Hepatic stellate cell (primary cell): ENCODE data around the gene BST2.

Experiments used
- DNase-seq: peaks from one replicate; pipeline ENCODE4 v3.0.0; 2011; ENCODE audit warnings: low spot score

Gene BST2, protein sequence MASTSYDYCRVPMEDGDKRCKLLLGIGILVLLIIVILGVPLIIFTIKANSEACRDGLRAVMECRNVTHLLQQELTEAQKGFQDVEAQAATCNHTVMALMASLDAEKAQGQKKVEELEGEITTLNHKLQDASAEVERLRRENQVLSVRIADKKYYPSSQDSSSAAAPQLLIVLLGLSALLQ

DNA sequence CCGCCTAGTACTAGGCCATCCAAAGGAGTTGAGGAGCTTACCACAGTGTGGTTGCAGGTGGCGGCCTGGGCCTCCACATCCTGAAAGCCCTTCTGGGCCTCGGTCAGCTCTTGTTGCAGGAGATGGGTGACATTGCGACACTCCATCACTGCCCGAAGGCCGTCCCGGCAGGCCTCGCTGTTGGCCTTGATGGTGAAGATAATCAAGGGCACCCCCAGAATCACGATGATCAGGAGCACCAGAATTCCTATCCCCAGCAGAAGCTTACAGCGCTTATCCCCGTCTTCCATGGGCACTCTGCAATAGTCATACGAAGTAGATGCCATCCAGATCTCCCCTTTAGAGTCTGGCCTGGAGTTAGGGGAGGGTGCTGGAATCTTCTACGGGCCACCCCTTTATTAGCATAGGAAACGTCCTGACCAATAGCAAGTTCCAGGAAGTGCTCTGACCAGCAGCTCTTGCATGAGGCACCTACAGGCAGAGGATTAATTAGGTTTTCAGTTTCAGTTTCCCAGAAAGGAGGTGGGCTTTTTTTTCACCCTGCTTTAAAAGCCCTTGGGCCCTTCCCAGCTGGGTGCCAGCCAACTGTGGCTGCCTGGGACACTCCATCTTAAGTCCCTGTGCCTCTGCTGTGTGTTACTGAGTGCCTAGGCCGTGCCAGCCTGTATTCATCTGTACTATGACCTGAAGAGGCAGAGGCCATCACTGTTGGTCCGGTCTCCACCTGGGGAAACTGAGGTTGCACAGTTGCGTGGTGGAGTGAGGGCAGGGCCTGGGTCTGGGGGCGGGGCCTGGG, at the start of gene BST2:
TSS of gene BST2 (minus strand) at position 381 of the 796 bp plus-strand sequence. CDS start at position 326, 55 bp downstream.
- peak; percentile 86 for DNase-seq

DNA sequence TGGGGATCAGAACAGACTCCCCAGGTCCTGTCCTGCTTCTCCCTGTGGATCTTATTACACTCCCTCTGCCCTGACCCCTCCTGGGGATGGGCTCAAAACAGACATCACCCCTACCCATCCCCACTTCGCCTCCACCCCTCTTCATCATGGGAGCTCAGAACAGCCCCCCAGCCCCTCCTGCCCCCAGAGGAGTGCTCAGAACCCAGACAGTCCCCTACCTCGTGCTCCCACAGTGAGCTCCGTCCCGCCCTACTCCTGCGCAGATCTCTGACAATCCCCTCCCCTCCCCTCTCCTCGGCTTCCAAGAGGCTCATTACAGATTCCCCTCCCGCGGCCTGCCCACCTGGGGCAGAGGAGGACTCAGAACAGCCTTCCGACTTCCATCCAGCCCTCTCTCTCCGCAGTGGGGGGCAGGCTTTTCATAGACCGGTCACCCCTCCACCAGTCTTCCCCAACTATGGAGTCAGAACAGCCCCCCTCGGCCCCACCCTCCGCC, 49.2 kb upstream of the BST2 start:
- no peak for DNase-seq

DNA sequence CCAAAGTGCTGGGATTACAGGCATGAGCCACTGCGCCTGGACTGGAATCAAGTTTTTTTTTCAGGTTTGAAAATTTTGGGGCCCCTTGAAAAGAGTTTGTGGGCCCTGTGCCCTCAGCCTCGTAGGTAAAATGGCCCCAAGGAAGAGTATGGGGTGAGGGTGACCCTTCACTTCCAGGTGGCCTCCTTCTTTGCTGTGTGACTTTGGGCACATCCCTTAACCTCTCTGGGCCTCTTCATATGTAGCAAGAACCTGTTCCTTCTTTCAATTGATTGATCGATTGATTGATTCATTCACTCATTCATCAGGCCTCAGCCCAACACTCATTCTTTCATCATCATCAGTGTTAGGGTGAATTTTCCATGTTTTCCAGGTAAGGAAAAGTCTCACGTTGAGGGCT, 46.4 kb upstream of the BST2 start:
- DNase-seq: no peak

DNA sequence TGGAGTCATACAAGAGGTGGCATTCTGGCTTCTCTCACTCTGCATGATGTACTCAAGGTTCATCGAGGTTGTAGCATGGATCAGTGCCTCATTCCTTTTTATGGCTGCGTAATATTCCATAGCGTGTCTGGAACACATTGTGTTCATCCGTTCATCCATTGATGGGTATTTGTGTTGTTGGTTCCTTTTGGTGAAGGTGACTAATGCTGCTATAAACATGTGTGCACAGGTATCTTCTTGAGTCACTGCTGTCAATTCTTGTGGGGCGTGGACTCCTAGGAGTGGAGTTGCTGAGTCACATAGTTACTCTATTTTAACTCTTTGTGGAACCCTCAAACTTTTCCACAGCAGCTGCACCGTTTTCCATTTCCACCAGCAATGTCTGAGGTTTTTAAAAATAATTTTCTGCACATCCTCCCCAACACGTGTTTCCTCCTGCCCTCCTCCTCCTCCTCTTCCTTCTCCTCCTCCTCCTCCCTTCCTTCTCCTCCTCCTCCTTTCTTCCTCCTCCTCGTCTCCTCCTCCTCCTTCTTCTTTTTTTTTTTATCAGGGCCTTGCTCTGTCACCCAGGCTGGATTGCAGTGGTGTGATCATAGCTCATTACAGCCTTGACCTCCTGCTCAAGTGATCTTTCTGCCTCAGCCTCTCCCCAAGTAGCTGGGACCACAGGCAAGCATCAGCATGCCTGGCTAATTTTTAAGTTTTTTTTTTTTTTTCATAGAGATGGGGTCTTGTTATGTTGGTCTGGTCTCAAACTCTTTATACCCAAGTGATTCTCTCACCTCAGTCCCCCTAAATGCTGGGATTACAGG, 45.0 kb upstream of the BST2 start:
- no peak for DNase-seq

DNA sequence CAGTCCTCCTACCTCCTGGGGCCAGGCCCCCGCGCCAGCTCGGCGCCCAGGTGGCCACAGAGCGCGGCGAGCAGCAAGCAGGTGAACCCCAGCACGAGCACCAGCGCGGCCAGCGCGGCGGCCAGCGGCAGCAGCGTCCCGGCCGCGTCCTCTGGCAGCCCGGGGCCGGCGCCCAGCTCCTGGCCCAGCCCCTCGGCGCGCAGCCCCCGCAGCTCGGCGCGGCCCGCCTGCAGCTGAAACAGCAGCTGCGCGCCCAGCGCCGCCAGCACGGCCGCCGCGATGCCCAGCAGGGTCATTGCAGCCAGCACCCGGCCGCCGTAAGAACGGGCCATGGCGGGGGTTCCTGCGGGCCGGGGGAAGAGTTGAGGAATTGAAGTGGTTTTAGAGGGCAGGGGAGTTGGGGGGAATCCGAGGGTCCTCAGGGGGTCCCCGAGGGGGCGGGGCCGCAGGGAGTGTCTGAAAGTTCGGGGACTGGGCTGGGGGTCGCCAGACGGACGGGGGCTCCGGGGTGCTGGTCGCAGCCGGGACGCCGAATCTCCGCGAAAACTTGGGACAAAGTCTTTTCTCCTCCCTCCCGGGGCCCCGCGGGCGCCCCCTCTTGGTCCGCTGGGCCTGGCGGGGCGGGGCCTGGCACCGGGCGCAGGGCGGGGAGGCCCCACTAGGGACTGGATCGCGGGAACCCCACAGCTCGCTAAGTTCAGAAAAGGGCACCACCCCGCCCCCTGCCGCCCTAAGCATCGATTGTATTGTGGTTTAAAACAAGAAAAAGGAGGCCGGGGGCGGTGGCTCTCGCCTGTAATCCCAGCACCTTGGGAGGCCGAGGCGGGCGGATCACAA, 42.9 kb upstream of the BST2 start, which contains the start of gene TMEM221:
TSS of gene TMEM221 (minus strand) at position 538 of the 837 bp plus-strand sequence. CDS start at position 332, 206 bp downstream.
- DNase-seq: peak; percentile 72

DNA sequence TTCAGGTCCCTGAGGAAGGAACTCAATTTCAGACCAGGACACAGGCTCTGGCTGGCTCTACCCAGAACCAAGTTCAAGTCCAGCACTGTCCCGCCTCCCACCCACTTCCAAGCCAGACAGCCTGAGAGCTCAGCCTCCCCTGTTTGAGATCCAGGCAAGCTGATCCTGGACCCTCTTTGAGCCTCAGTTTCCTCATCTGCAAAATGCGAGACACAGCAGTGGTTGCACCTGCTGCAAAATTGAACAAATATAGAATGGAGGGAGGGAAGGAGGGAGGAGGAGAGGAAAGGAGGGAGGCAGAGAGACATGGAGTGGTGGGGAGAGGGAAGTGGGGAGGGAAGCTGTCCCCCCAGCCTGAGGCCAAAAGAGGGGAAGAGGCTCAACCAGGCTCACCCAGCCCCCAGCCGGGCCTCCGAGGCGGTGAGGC, 42.3 kb upstream of the BST2 start:
- no peak for DNase-seq

DNA sequence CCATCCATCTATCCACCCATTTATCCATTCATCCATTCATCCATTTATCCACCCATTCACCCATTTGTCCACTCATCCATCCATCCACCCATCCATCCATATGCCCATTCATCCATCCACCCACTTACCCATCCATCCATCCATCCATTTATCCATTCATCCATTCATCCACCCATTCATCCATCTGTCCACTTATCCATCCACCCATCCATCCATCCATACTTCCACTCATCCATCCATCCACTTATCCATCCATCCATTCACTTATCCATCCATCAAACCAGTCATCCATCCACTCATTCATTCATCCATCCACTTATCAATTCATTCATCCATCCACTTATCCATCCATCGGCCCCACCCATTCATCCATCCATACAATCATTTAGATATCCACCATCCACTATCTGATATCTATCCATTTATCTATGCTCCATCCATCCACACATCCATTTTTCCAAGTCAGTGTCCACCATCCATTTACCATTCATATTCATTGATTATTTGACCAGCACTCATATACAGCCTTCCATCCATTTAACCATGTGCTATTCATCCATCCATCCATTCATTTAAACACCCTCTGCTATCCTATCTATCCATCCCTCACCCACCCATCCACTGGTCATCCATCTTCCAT, 40.2 kb upstream of the BST2 start:
- DNase-seq: no peak

DNA sequence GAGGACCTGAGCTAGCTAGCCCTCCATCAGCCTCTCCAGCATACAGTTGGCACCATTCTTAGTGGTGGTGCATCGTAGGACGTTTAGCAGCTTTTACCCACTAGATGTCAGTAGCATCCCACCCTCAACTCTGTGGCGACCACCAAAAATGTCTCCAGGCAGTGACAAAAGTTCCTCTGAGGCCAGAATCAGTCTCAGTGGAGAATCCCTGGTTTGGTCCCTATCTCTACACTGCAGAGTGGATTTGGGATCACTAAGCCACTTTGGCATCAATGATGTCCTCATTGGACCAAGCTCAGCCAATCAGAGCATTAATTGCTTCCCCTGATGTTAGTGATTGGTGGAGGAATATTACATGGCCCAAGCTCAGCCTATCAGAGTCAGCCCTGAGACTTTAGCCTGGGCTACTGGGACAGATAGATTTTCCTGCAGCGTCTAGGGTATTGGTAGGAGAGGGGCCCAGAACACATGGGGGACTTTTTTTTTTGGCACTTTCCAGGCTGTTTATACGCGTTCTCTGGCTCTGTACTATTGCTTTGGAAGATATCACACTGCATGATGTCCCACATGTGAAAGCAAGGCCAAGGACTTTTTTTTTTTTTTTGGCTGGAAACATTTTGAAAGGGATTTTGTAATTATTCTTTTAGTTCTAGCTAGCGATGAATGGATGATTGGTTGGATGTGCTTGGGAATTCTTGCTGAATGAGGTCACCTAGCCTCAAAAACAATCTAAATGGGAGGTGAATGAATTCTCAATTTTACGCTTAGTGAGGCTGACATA, 36.0 kb upstream of the BST2 start:
- no peak for DNase-seq

DNA sequence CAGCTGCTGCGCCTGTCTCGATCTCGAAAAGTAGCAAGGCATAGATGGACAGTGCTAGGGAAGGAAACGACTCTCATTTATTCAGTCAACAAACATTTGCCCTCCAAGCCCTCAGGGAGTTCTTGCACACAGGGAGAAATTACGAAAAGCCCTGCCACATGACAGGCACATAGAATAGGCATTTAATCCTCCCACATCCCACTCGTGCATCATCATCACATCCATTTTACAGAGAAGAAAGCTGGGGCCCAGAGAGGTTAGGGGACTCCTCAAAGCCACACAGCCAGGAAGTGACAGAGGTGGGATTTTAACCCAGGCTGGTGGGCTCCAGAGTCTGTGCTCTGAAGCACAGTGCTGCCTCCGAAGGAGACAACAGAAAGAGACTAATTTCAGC, 31.4 kb upstream of the BST2 start:
- DNase-seq: no peak

DNA sequence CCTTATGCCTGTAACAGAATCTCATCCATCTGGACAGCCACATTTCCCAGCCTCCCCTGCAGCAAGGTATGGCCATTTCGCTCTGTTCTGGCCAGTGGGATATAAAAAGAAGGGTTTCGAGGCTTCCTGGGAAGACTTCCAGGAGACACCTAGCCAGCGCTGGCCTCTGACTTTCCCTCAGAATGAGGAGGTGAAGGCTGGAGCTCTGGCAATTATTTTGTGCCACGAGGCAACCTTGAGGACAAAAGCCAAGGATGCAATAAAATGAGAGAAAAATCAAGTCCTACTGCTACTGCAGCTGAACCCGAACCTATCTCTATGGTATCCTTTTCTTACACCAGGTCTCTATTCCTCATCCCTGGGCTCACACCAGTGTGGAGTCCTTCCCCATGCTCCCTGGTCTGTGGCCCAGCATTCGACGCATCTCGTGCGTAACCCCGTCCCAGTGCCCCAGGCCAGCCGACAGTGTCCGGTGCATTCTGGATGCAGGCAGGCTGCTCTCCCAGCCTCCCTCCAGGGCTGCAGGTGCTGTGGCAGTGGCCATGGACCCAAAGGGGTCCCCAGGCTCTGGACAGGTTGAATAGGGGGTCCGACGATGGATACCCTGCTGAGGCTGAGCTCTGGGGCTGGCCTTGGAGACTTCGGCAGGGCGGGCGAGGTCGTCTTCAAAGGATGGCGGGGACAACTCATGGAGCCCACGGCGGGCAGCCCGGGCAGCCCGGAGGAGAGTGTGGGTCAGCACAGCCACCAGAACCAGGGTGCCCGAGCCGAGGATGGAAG, 30.9 kb upstream of the BST2 start:
- no peak for DNase-seq

DNA sequence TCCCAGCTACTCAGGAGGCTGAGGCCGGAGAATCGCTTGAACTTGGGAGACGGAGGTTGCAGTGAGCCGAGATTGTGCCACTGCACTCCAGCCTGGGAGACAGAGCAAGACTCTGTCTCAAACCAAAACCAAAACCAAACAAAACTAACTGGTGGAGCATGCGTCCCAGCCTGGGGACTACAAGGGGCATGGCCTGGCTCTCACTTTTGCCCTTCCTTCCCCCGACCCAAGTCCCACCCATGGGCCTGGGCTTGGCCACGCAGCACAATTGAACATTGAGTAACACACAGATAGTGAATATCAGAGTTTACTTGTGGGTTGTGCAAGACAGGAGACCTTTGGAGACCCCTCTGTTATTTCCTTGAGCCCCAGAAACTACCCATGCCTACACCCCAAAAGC, 29.8 kb upstream of the BST2 start:
- DNase-seq: no peak

DNA sequence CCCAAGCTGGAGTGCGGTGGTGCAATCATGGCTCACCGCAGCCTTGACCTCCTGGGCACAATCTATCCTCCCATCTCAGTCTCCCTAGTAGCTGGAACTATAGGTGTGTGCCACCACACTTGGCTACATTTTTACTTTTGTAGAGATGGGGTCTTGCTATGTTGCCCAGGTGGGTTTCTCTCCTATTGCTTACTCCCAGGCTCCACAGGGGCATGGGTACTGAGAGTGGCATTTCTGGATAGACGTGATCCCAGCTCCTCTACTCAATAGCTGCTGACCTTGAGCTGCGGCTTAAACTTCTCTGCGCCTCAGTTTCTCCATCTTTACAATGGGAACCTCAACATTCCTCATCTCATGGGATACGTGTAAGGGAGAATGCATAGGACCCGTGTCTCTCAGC, 26.0 kb upstream of the BST2 start:
- DNase-seq: no peak

DNA sequence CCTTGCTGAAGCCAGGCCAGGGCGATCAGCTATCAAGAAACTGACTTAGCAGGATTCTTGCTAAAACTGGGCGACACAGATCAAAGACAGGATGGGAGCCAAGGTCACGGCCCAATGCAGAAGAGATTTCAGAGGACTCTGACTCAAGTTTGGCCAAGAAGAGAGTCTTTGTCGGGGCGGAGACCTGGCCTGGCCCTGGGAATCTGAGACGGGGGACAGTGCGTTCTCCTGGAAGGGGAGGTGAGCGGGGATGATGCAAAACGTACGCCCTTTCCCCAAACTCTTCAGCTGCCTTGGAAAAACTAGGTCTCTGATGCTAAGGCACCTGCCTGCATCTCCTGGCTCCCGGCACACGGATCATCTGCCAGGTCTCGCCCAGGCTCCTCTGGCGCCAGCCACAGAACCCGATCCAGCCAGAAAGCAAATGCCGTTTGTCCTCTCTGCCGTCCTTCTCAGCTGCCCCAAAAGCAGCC, 24.2 kb upstream of the BST2 start:
- no peak for DNase-seq

DNA sequence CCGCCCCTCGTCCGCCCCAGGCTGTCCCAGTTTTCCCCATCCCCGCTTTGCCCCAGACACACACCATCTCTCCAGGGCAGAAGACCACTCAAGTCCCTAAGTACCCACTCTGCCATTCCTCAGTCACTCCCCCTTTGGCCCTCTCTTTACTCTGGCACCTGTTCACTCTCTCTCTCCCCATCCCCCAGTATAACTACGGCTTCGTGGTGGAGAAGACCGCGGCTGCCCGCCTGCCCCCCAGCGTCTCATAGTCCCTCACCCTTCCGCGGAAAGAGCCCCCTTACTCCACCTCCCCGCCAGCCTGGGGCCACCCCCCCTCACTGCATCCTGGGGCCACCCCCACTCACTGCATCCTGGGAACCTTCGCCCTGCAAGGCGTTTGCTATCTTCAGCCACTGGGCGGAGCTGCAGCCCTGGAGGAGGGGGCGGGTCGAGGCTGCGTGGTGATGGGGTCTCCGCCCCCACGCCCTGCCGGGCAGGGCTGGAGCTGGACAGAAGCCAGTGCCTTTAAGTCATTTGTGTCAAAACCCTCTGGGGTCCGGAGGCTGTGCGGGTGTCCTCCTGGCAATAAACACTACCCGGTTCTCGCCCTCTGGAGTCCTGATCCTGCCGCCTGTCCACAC, 19.4 kb upstream of the BST2 start:
- peak; percentile 56 for DNase-seq

DNA sequence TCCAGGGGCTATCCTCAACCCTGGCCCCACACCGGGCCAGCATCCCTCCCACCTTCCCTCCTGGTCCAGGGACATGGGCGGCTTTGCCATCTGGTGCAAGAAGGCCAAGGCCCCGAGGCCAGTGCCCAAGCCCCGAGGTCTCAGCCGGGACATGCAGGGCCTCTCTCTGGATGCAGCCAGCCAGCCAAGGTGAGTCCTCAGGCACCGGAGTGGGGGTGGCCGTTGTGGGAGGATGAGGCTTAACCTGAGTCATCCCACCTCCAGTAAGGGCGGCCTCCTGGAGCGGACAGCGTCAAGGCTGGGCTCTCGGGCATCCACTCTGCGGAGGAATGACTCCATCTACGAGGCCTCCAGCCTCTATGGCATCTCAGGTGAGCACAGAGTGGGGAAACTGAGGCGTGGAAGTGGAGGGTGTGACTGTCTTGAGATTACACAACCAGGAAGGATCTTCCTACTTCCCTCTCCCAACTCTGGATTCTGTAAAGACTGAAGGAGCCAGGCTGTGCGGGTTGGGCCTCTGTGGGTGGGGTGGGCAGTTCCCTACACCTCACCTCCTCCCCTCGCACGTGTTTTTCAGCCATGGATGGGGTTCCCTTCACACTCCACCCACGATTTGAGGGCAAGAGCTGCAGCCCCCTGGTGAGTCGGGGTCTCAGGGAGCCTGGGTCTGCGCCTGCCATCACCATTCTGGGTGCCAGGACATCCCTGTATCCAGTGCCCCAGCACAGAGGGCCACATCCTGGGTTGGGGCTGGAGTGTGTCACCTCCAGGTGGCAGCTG, 18.2 kb upstream of the BST2 start:
- no peak for DNase-seq

DNA sequence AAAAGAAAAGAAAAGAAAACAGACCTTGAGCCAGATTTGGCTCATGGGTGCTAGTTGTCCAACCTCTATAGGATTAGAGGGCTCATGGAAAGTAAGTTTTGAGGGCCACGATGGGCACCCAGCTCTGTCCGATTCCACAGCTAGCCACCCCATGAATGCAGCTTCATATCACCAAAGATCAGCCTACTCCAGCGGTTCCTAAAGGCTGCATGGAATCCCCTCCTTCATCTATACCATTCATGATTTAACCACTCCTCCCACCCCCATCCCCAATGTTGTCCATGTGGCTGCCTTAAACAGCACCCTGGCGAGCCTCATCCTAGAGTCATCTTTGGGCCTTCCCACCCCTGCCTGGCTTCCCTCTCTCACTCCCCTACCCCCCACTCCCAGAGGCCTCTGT, 16.5 kb upstream of the BST2 start:
- DNase-seq: no peak

DNA sequence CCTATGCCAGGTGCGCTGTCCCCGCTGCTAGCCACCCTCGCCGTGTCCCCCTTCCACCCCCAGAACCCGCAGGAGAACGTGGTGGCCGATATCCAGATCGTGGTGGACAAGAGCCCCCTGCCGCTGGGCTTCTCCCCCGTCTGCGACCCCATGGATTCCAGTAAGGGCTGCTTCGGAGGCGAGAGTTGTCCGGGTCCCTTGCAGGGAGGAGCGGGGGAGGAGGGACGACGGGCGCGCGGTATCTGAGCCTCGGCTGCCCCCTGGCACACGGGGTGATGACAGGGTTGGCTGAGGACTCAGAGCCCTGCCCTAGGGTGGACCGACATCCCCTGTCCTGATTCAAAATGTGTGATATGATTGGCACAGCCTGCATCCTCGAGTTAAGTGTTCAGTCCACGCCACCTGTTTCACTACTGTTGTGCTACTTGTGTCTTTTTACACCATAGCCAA, 15.1 kb upstream of the BST2 start:
- peak; percentile 37 for DNase-seq
